8988T (cell line): ENCODE measurements around the gene SMAD3.

ENCODE experiments used
- DNase-seq: peaks from one replicate; pipeline ENCODE4 v3.0.0; 2011

The SMAD3 gene

GRCh38 chr15:67127965-67128364 lies 62.6 kb downstream of the SMAD3 start:
- DNase-seq: no peak

DNA sequence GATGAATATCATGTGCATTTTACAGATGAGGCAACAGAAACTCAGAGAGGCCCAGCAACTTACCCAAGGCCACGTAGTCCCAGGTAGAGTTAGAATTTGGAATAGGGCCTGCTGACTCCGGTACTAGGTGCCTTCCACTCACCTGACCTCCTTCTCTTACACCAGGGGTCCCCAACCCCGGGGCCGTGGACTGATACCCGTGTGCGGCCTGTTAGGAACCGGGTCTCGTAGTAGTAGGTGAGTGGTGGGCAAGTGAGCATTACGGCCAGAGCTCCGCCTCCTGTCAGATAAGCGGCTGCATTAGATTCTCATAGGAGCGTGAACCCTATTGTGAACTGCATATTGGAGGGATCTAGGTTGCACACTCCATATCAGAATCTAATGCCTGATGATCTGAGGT lies 64.8 kb downstream of the SMAD3 start:
- no peak for DNase-seq

DNA sequence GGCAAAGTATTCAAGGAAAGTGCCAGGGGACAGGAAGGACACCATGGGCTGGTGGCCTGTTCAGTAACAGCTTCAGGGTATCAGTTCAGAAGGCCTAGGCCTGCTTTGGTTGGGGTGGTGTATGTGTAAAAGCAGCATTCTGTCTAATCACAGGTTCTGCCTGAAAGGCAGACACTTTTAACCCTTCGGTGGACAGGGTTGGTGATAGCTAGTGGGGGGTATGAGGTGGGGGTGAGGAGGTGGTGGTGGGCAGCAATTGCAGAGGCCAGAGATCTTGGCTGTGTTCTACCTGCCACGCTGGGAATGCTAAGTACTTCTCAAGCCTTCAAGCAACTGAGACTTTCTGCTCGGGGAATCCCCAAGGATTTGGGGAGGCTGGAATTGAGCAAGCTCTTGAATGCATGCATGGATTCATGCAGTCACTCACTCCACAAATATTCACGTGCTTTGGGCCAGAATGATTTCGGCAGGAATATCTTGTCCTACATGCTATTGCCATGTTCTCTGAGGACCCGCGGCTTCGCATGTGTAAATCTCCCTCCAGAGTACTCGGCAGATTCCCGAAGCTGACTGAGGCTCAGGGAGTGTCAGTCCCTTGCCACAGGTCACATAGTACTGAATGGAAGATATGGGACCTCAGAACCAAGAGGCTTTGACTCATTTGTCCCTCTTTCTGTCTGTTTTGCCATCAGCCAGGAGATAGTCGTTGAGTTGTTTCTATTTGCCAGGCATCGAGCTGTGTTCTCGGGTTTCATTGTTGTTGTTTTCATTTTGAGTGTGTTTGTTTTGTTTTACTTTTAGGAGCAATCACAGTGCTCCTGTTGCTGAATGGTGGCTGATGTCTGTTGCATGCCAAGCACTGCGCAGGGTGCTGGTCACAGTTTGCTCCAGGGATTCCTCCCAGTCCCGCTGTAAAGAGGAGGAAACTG lies 65.5 kb downstream of the SMAD3 start:
- no peak for DNase-seq

DNA sequence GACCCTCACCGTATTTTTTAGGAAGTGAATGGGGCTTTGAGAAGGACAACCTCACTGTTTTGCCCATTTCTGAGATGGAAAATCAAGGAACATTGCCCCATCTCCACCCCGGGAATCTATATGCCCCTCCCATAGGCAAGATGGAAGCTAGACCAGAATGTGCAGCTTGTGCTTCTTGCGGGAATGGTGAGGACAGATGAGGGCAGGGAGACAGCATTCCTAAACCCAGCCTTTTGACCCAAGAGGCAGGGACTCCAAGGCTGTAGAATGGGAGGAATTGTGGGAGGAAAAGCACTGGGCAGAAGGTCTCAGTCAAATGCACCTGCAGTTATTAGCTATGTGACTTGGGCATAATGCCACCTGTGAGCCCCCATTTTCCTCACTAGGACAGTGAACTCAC lies 66.9 kb downstream of the SMAD3 start:
- no peak for DNase-seq

- DNase-seq: no peak
These were observed 67.6 kb downstream of the SMAD3 start for GRCh38 chr15:67133026-67133425.

DNA sequence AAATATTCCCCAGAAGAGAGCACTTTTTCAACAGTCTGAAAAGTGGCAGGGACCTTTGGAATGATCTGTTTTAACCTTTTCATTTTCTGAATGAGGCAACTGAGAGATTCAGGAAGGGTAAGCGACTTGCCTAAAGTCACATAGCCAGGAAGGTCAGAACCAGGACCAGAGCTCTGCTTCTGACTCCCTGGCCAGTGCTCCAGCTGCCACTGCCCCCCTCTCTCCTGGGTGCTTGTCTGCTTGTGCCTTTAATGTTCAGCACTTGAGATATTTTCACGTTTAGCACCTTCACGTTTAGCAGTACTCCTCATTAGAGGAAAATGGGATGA lies 68.3 kb downstream of the SMAD3 start:
- no peak for DNase-seq

GRCh38 chr15:67134067-67134838 lies 68.9 kb downstream of the SMAD3 start:
- no peak for DNase-seq

DNA sequence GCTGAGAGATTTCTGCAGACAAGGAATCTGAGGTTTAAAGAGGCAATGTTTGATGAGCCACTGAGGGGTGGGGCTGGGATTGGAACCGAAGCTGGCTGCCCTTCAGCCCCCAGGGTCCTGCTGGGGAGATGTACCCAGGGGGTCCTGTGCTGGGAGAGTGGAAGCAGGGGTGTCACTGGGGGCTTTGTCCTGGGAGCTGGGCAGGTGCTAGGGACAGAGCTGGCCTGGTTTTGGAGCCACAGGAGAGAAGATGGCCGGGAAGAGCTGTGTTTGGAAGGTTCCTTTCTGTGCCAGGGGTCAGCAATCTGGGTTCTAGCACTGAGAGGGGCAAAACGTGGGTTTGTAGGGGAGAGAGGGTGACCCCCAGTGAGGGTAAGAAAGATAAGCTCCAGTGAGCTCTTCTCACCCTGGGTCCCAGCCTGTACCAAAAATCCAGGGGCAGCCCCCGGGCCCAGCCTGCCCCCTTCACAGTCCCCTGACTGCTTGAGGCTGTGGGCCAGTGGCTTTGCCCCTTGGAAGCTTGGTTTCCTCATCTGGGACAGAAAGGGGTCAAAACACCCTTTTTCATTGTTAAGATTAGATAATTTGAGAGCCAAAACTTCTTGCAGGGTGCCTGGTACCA lies 69.6 kb downstream of the SMAD3 start:
- DNase-seq: no peak

- DNase-seq: no peak
These were observed 70.1 kb downstream of the SMAD3 start for GRCh38 chr15:67135494-67135893.

- DNase-seq: no peak
These were observed 71.4 kb downstream of the SMAD3 start for GRCh38 chr15:67136802-67137201.

DNA sequence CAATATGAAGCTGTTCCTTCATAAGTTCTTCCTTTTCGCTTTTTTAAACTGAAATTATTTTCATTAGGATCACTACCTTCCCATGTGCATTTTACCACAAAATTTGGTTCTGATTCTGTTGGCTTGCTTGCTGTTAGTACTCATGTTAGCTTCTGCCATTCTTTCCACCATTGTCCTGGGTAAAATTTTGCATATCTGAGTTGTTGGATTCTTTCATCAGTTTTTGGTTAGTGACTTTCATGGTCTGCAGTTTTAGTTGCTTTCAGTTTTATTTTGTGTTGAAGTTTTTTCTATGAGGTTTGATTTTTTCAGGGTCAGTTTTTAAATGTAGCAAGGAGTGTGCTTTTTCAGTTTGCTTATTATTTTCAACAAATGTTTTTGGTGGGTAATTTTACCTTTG lies 71.9 kb downstream of the SMAD3 start:
- no peak for DNase-seq

DNA sequence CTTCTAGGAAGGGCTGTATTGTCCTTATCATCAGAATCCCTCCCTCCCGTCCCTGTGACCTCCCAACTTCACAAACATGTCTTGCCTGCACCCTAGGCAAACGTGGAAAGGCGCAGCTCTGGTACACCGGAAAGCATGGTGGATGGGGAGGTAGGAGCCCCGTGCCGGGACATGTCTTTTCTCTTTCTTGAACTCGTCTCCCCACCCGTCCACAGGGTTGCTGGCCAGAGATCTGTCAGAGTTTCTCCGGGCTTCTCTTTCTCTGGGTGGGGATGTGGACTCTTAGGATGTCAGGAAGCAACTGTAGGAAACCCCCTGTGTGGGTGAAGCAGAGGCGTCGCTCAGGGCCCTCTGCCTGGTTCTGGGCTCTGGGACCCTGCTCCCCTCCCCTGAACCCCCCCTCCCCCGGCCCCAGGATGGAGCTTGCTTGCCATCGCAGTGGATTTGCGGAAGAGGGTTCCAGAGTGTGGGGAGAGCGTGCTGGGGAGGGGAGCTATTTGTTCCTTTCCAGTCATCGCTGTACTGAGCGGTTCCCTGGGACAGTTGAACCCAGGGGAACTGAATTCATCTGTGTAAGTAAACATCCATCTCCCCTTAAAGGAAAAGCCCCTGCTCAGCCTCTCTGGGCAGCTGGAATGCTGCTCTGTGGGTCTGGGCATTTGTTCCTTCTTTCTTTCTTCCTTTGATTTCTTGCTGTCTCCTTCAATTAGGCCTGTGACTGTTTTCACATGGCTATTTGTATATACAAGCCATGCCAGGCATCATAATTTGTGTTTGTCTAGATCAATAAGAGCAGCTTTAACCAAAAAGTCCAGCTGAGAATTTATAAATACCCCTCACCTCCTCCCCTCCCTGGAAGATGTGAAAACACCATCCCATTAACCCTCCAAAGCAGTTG lies 72.8 kb downstream of the SMAD3 start:
- DNase-seq: no peak

- no peak for DNase-seq
These were observed 73.8 kb downstream of the SMAD3 start for GRCh38 chr15:67138891-67139855.

GRCh38 chr15:67140078-67140833 lies 74.9 kb downstream of the SMAD3 start:
- DNase-seq: no peak

GRCh38 chr15:67142092-67142766 lies 76.8 kb downstream of the SMAD3 start:
- no peak for DNase-seq

DNA sequence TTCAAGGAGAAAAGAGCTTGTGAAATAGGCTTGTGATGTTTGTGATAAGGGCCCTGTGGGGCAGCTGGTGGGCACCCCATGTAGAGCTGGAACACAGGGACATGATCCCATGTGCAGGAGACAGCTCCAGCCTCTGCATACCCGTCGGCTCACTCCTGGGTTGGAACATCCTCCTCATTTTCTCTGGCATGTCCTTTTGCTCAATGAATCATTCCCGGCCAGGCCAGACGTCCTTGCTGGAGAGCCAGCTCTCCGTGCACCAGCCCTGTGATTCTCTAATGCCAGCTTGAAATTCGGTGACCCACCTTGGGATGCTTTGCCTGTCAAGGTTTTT lies 77.3 kb downstream of the SMAD3 start:
- no peak for DNase-seq

DNA sequence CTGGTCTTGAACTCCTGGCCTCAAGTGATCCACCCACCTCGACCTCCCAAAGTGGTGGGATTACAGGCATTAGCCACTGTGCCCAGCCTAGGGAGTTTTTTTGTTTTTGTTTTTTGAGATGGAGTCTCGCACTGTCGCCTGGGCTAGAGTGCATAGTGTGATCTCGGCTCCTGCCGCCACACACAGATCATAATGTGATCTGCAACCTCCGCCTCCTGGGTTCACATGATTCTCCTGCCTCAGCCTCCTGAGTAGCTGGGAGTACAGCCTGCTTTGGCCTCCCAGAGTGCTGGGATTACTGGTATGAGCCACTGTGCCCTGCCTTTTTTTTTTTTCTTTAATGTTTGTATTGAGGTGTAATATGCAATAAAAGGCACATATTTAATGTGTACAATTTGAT lies 78.2 kb downstream of the SMAD3 start:
- no peak for DNase-seq

- no peak for DNase-seq
These were observed 79.4 kb downstream of the SMAD3 start for GRCh38 chr15:67144609-67145311.

DNA sequence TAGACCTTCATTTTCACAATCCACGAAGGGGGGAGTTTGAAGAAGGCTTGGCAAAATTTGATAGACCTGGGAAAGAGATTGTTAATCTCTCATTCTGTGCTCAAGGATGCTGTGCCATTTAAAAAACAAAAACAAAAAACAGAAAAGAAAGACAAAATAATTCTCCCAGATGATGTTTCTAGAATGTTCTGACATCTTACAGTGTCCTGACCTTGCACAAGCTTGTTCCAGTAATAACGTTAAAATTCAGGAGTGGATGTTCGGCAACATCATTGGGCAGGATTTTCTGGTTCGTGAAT lies 79.9 kb downstream of the SMAD3 start:
- no peak for DNase-seq

DNA sequence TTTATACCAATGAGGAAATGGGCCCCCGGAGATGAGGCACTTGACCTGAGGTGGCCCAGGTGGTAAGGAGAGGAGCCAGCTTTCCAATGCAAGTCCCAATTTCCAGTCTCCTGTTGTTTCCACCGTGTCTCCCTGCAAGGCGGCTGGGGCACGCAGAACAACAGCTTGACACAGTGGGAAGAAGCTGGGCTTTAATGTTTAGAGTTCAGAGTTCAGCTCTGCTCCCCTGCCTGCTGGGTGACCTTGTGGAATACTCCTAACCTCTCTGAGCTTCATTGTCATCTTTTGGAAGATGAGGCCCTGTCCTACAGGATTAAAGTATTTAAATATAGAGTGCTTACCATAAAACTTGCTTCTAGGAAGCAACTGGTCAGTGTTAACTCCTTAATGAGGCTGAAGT lies 80.3 kb downstream of the SMAD3 start:
- DNase-seq: no peak
